ENCODE data around the gene POLR1H.

DNA sequence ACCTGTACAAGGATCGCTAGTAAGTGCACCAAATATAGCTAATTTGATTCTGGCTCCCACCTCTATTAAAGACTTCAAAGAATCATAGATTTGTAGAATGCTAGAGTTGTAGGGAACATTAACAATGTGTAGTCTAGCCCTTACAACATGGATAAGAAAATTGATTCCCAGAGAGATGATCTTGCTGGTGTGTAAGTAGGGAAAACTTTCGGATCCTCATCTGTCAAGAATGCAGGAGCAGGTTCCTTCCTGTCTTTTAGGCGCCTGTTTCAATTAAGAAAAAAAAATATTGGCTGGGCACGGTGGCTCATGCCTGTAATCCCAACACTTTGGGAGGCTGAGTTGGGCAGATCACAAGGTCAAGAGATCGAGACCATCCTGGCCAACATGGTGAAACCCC, 26.8 kb downstream of the POLR1H start:
- TF ChIP-seq CTCF (IDR thresholded peaks at IDR 0.05), result no peak
- TF ChIP-seq POLR2A (IDR thresholded peaks at IDR 0.05), result no peak
